SK-N-SH (cell line): ENCODE data around the gene NSD2. TPM values are rescaled to one million over a fixed set of nuclear protein-coding genes. Genes with fewer than 3 reads are reported as not detected.

ENCODE experiments used
- CTCF ChIA-PET: fragments of 300-600, 350-600 bp; formaldehyde crosslinking; extraction: SDS; loops from one replicate; lab custom pipeline; 2021; lab: Yijun Ruan, JAX
- POLR2A ChIA-PET: fragments of 350-600 bp; sonication (Branson Sonifier 250); formaldehyde crosslinking; extraction: SDS; loops from one replicate; lab custom pipeline; 2020; ENCODE audit warnings: antibody characterized with exemption, inconsistent platforms; lab: Yijun Ruan, JAX
- DNase-seq: peaks from one replicate; pipeline ENCODE4 v3.0.0; 2012
- H2AFZ ChIP-seq: fragments of 200-600 bp; sonication (generic); 2 replicates; pipeline ENCODE4 v1.8.1; 2016; ENCODE audit warnings: antibody characterized with exemption, mild to moderate bottlenecking, low read depth
- H3F3A ChIP-seq: fragments of 200-600 bp; sonication (generic); replicated peaks from 2 replicates; pipeline ENCODE3; 2016; ENCODE audit warnings: antibody characterized with exemption, mild to moderate bottlenecking; ENCODE audit not compliant: insufficient read depth
- H3K27ac ChIP-seq, 2 experiments: fragments of 200-500 bp in 1 of 2; fragments of 200-600 bp in 1 of 2; sonication (Bioruptor generic) in 1 of 2; sonication (generic), shearing (Covaris generic) in 1 of 2; 2 replicates each; pipeline versions ENCODE4 v1.5.1 to v1.6.1; 2014 to 2016; ENCODE audit warnings: low read depth in 2 of 2, inconsistent platforms in 1 of 2, low read length in 1 of 2, mild to moderate bottlenecking in 1 of 2, mixed read lengths in 1 of 2
- H3K27me3 ChIP-seq: fragments of 200-600 bp; sonication (generic), shearing (Covaris generic); 2 replicates; pipeline ENCODE4 v1.6.1; 2016; ENCODE audit warnings: mixed run types; ENCODE audit not compliant: insufficient read depth
- H3K36me3 ChIP-seq, 2 experiments: fragments of 200-500 bp in 1 of 2; fragments of 200-600 bp in 1 of 2; sonication (Bioruptor generic) in 1 of 2; sonication (generic) in 1 of 2; replicated peaks in 1 of 2; 2 replicates each; pipeline versions ENCODE3 to v1.5.1; 2014 to 2016; ENCODE audit warnings: low read length in 1 of 2, mild to moderate bottlenecking in 1 of 2; ENCODE audit not compliant: insufficient read depth in 2 of 2, control insufficient read depth in 1 of 2
- H3K4me1 ChIP-seq, 2 experiments: fragments of 200-500 bp in 1 of 2; fragments of 200-600 bp in 1 of 2; sonication (Bioruptor generic) in 1 of 2; sonication (generic), shearing (Covaris generic) in 1 of 2; 2 replicates each; pipeline versions ENCODE4 v1.5.1 to v1.6.1; 2014 to 2016; ENCODE audit warnings: low read depth in 1 of 2, low read length in 1 of 2, mixed run types in 1 of 2; ENCODE audit not compliant: insufficient read depth in 2 of 2, control insufficient read depth in 1 of 2
- H3K4me2 ChIP-seq: fragments of 200-600 bp; sonication (generic), shearing (Covaris generic); 2 replicates; pipeline ENCODE4 v1.6.1; 2017; ENCODE audit warnings: mixed run types
- H3K4me3 ChIP-seq, 2 experiments: fragments of 200-500 bp in 1 of 2; fragments of 200-600 bp in 1 of 2; sonication (Bioruptor generic) in 1 of 2; sonication (generic), shearing (Covaris generic) in 1 of 2; 2 replicates each; pipeline versions ENCODE4 v1.5.1 to v1.8.1; 2014 to 2016; ENCODE audit warnings: low read depth in 2 of 2, inconsistent platforms in 1 of 2, low read length in 1 of 2, mild to moderate bottlenecking in 1 of 2, mixed read lengths in 1 of 2, moderate library complexity in 1 of 2
- H3K79me2 ChIP-seq: fragments of 200-600 bp; sonication (generic); 2 replicates; pipeline ENCODE4 v1.8.1; 2017; ENCODE audit warnings: mild to moderate bottlenecking; ENCODE audit not compliant: insufficient read depth
- H3K9ac ChIP-seq: fragments of 200-600 bp; sonication (generic); 2 replicates; pipeline ENCODE4 v1.6.1; 2017; ENCODE audit warnings: mixed run types
- H3K9me2 ChIP-seq: fragments of 200-600 bp; sonication (generic); 2 replicates; pipeline ENCODE4 v1.6.1; 2017; ENCODE audit warnings: mixed run types
- H3K9me3 ChIP-seq: fragments of 200-600 bp; sonication (generic); 2 replicates; pipeline ENCODE4 v1.6.1; 2017; ENCODE audit warnings: mixed run types, mild to moderate bottlenecking, moderate library complexity
- H4K20me1 ChIP-seq: fragments of 200-600 bp; sonication (generic); 2 replicates; pipeline ENCODE4 v1.6.1; 2017; ENCODE audit warnings: mild to moderate bottlenecking, mixed run types; ENCODE audit not compliant: insufficient read depth
- CHD2 ChIP-seq: fragments of 150-350 bp; IDR thresholded peaks from 2 replicates; pipeline ENCODE4 v1.6.1; 2018; ENCODE audit warnings: low read length; ENCODE audit not compliant: partially characterized antibody
- EZH2phosphoT487 ChIP-seq: fragments of 200-600 bp; sonication (generic); IDR thresholded peaks from 2 replicates; pipeline ENCODE4 v1.6.1; 2017; ENCODE audit warnings: low read depth, mixed run types, mild to moderate bottlenecking, antibody characterized with exemption, moderate library complexity, borderline replicate concordance
- FOXJ3 ChIP-seq: sonication (generic); formaldehyde crosslinking; IDR thresholded peaks from 2 replicates; pipeline ENCODE4 v1.5.1; 2020; ENCODE audit warnings: mild to moderate bottlenecking, missing genetic modification reagents
- FOXM1 ChIP-seq: IDR thresholded peaks from 2 replicates; pipeline ENCODE4 v1.4.0; 2012; ENCODE audit warnings: low read depth, mild to moderate bottlenecking
- MEF2A ChIP-seq: IDR thresholded peaks from 2 replicates; pipeline ENCODE4 v1.4.0; 2012; ENCODE audit warnings: low read depth, borderline replicate concordance
- NRF1 ChIP-seq: IDR thresholded peaks from 2 replicates; pipeline ENCODE4 v1.6.1; 2012; ENCODE audit warnings: low read depth, mild to moderate bottlenecking, low read length
- RFX5 ChIP-seq: IDR thresholded peaks from 2 replicates; pipeline ENCODE4 v1.6.1; 2012; ENCODE audit warnings: mild to moderate bottlenecking, improper control_type of control experiment, low read length
- TAF1 ChIP-seq: IDR thresholded peaks from 2 replicates; pipeline ENCODE4 v1.6.1; 2012; ENCODE audit warnings: low read depth, mild to moderate bottlenecking, low read length, moderate library complexity, borderline replicate concordance
- YY1 ChIP-seq: IDR thresholded peaks from 2 replicates; pipeline ENCODE4 v1.4.0; 2012; ENCODE audit warnings: low read depth, mild to moderate bottlenecking
- WGBS: methylation state at CpG from one replicate; pipeline ENCODE4 v1.1.6; 2017; ENCODE audit warnings: low lambda C conversion rate; 5-methylcytosine and 5-hydroxymethylcytosine counted together
- polyA plus RNA-seq, 3 experiments: library from polyadenylated mRNA; depleted of rRNA; stranded (reverse); fragments of >200 nt; gene quantifications; 2 replicates each; pipeline ENCODE4 v1.2.3, GENCODE V29; 2012
- TF ChIP-seq, protein P1 (sequence below): IDR thresholded peaks from 2 replicates; pipeline ENCODE4 v1.4.0; 2012; ENCODE audit warnings: low read depth, borderline replicate concordance
- TF ChIP-seq, protein P2 (sequence below): fragments of 150-350 bp; IDR thresholded peaks from 2 replicates; pipeline ENCODE4 v1.6.1; 2016; ENCODE audit warnings: mild to moderate bottlenecking, low read depth, low read length
- TF ChIP-seq, protein P3 (sequence below): IDR thresholded peaks from 2 replicates; pipeline ENCODE4; 2012
- TF ChIP-seq, protein P4 (sequence below): IDR thresholded peaks from 2 replicates; pipeline ENCODE4 v1.4.0; 2012; ENCODE audit warnings: low read depth

The NSD2 gene
- polyA plus RNA-seq, 1 of the 3 experiments (the other 2 are of a cell fraction), result 34.2 TPM

DNA sequence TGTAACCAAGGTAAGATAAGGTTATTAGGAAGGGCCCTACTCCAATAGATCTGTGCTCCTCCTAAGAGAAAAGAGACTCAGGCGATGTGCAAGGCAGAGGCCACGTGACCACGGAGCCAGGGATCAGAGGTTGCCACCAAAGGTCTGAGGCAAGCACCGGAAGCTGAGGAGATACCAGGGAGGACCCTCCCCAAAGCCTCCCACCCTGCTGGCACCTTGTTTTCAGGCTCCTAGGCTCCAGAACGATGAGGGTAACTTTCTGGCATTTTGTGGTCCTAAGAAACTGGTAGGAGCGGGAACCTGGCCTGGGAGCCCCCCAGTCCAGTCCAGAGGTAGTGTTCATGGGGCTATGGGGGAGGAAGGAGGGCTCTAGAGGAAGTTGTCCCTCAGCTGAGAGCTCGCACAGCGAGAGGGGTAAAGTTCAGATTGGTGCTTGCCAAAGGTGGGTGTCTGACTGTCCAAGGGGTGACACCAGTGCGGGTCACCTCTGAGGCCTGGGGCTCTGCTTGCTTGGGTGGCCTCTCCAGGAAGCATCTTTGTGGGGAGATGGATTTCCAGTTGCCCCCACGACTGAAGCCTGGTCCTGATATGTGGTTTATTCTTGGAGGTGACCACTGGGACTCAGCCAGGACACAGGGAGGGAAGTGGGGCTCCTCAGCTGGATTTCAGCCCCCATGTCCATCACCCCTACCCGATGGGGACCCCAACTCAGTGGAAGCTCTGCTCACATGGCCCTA lies 7.7 kb upstream of the NSD2 start (continued):
- TF ChIP-seq, protein P1, sequence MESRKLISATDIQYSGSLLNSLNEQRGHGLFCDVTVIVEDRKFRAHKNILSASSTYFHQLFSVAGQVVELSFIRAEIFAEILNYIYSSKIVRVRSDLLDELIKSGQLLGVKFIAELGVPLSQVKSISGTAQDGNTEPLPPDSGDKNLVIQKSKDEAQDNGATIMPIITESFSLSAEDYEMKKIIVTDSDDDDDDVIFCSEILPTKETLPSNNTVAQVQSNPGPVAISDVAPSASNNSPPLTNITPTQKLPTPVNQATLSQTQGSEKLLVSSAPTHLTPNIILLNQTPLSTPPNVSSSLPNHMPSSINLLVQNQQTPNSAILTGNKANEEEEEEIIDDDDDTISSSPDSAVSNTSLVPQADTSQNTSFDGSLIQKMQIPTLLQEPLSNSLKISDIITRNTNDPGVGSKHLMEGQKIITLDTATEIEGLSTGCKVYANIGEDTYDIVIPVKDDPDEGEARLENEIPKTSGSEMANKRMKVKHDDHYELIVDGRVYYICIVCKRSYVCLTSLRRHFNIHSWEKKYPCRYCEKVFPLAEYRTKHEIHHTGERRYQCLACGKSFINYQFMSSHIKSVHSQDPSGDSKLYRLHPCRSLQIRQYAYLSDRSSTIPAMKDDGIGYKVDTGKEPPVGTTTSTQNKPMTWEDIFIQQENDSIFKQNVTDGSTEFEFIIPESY, result no peak
- TF ChIP-seq TAF1 (no peak), CHD2 (no peak)

DNA sequence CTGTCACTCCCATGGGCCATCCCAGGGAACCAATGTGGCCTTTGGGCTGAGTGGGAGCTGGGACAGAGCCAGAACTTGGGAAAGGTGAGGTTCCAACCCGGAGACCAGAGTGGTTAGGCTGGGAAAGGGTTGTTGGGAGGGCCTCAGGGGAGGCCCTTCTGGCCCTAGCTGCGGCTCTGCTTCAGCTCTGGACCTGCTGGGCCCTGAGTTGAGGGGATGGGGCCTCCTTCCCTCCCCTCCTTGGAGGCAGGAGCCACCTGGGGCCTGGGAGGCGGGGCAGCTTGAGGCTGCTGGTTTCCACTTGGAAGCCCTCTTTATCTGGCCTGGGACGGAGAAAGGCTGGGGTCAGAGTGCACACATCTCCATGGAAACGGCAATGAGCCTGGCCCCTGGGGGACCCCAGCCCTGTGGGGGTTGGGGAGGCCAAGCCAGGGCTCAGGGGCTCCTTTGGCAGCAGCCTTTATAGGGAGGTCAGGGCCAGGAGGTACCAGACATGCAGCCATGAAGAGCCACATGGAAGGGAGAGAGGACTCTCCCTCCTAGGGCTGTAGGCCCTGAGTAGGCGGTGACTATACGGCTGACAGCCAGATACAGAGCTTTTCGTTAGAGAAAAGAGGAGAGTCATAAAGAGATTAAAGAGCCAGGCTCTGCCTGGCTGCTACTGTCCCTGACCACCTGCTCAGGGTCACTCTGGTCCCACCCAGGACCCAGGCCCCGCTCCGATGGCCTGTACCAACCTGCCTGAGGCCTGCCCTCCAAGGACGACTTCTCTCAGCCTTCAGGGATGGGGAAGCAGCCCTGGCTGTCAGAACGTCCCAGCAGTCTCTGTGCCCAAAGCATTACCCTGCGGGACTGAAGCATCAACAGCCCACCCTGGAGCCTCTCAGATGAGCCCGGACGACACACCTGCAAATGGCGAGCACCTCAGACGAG lies 6.9 kb upstream of the NSD2 start:
- H3F3A ChIP-seq, result peaks cover 6% of the 10 kb centered on the region
- no peaks in the 10 kb centered on the region for H3K36me3 ChIP-seq
- 93% methylated on average over 7 of the region's 17 CpGs for WGBS
- H3K9me2 ChIP-seq, result no peaks in the 10 kb centered on the region
- ChIA-PET POLR2A (no interaction called here), CTCF (interaction anchor here (1.3 to 2.4 kb wide), 2 partner anchors 35 to 117 kb away, joined by 5 to 6 read pairs; no protein-coding TSS in a partner anchor)
- no peak overlapping the region for H3K4me3 ChIP-seq
- no peaks in the 10 kb centered on the region for H3K27me3 ChIP-seq
- DNase-seq, result no peak
- TF ChIP-seq, protein P2, sequence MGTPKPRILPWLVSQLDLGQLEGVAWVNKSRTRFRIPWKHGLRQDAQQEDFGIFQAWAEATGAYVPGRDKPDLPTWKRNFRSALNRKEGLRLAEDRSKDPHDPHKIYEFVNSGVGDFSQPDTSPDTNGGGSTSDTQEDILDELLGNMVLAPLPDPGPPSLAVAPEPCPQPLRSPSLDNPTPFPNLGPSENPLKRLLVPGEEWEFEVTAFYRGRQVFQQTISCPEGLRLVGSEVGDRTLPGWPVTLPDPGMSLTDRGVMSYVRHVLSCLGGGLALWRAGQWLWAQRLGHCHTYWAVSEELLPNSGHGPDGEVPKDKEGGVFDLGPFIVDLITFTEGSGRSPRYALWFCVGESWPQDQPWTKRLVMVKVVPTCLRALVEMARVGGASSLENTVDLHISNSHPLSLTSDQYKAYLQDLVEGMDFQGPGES, result no peak
- TF ChIP-seq, protein P1, result no peak
- TF ChIP-seq, protein P3, sequence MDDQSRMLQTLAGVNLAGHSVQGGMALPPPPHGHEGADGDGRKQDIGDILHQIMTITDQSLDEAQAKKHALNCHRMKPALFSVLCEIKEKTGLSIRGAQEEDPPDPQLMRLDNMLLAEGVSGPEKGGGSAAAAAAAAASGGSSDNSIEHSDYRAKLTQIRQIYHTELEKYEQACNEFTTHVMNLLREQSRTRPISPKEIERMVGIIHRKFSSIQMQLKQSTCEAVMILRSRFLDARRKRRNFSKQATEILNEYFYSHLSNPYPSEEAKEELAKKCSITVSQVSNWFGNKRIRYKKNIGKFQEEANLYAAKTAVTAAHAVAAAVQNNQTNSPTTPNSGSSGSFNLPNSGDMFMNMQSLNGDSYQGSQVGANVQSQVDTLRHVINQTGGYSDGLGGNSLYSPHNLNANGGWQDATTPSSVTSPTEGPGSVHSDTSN, result no peak
- no peak for TF ChIP-seq FOXM1
- no peak for TF ChIP-seq MEF2A
- TF ChIP-seq YY1, result no peak
- TF ChIP-seq, protein P4, sequence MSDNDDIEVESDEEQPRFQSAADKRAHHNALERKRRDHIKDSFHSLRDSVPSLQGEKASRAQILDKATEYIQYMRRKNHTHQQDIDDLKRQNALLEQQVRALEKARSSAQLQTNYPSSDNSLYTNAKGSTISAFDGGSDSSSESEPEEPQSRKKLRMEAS, result no peak
- no peak for TF ChIP-seq NRF1
- no peak for TF ChIP-seq EZH2phosphoT487
- TF ChIP-seq RFX5, result no peak
- TF ChIP-seq FOXJ3 (CRISPR knock-in tag), result no peak
- H3K4me1 ChIP-seq, result peaks cover 0 to 12% of the 10 kb centered on the region in 2 experiments; a peak in 1 of 4 replicates
- H3K4me2 ChIP-seq, result no peak overlapping the region
- H4K20me1 ChIP-seq, result no peaks in the 10 kb centered on the region
- no peak overlapping the region for H3K9ac ChIP-seq
- H2AFZ ChIP-seq, result no peak overlapping the region
- no peaks in the 10 kb centered on the region for H3K79me2 ChIP-seq
- no peaks in the 10 kb centered on the region for H3K9me3 ChIP-seq
- no peak overlapping the region for H3K27ac ChIP-seq
